Liver (tissue), 9 donors: ENCODE results near the gene RASGRP1. TPM values are rescaled to one million over a fixed set of nuclear protein-coding genes. Genes with fewer than 3 reads are reported as not detected.

Source experiments
- DNase-seq: peaks from one replicate; pipeline ENCODE4 v3.0.0-alpha.2; 2017; ENCODE audit warnings: low spot score
- H3K27ac ChIP-seq, 2 donors: one replicate each; pipeline ENCODE4 v1.7.0; 2013; ENCODE audit warnings: inconsistent platforms in 2 of 2, low read length in 2 of 2, control low read depth in 1 of 2, low read depth in 1 of 2, mild to moderate bottlenecking in 1 of 2
- H3K27me3 ChIP-seq, 4 donors: one replicate each; pipeline versions ENCODE4 v1.6.1 to v1.7.0; 2013; ENCODE audit warnings: low read length in 3 of 4, inconsistent platforms in 1 of 4, mild to moderate bottlenecking in 1 of 4, moderate library complexity in 1 of 4; ENCODE audit not compliant: control insufficient read depth in 4 of 4, insufficient read depth in 4 of 4
- H3K36me3 ChIP-seq, 4 donors: one replicate each; pipeline versions ENCODE4 v1.6.1 to v1.7.0; 2013; ENCODE audit warnings: low read length in 3 of 4, mild to moderate bottlenecking in 3 of 4, low read depth in 1 of 4, moderate library complexity in 1 of 4; ENCODE audit not compliant: control insufficient read depth in 4 of 4, insufficient read depth in 3 of 4
- H3K4me1 ChIP-seq, 4 donors: one replicate each; pipeline versions ENCODE4 v1.6.1 to v1.7.0; 2013; ENCODE audit warnings: low read length in 3 of 4, mild to moderate bottlenecking in 3 of 4, moderate library complexity in 1 of 4; ENCODE audit not compliant: control insufficient read depth in 4 of 4, insufficient read depth in 4 of 4
- H3K4me3 ChIP-seq, 3 donors: one replicate each; pipeline versions ENCODE4 v1.6.1 to v1.7.0; 2013; ENCODE audit warnings: low read length in 3 of 3, control low read depth in 1 of 3, low read depth in 1 of 3, mild to moderate bottlenecking in 1 of 3
- H3K9ac ChIP-seq, 2 donors: one replicate each; pipeline ENCODE4 v1.7.0; 2013; ENCODE audit warnings: low read length in 2 of 2, mild to moderate bottlenecking in 2 of 2, moderate library complexity in 2 of 2, control low read depth in 1 of 2, low read depth in 1 of 2
- H3K9me3 ChIP-seq, 4 donors: one replicate each; pipeline versions ENCODE4 v1.6.1 to v1.7.0; 2013; ENCODE audit warnings: low read length in 3 of 4; ENCODE audit not compliant: control insufficient read depth in 4 of 4
- ATF3 ChIP-seq: IDR thresholded peaks from 2 replicates; pipeline ENCODE4 v1.6.1; 2016; ENCODE audit warnings: antibody characterized with exemption
- CTCF ChIP-seq: fragments of 150-350 bp; IDR thresholded peaks from 2 replicates; pipeline ENCODE4 v1.5.1; 2017; ENCODE audit warnings: improper control_type of control experiment, low read depth, low read length; ENCODE audit not compliant: missing input control
- EGR1 ChIP-seq, 2 donors: IDR thresholded peaks; 2 replicates each; pipeline ENCODE4 v1.6.1; 2016 to 2018; ENCODE audit warnings: antibody characterized with exemption in 2 of 2, low read depth in 2 of 2
- FOXA1 ChIP-seq: IDR thresholded peaks from 2 replicates; pipeline ENCODE4 v1.6.1; 2016; ENCODE audit warnings: antibody characterized with exemption
- FOXA2 ChIP-seq: IDR thresholded peaks from 2 replicates; pipeline ENCODE4 v1.6.1; 2016; ENCODE audit warnings: antibody characterized with exemption
- GABPA ChIP-seq, 2 donors: IDR thresholded peaks in 1 of 2; conservative IDR thresholded peaks in 1 of 2; 2 replicates each; pipeline ENCODE4 v1.6.1; 2016; ENCODE audit warnings: antibody characterized with exemption in 2 of 2, mild to moderate bottlenecking in 1 of 2, moderate library complexity in 1 of 2
- HNF4A ChIP-seq, 2 donors: conservative IDR thresholded peaks; 2 replicates each; pipeline ENCODE4 v1.6.1; 2016; ENCODE audit warnings: antibody characterized with exemption in 2 of 2, mild to moderate bottlenecking in 2 of 2
- HNF4G ChIP-seq: IDR thresholded peaks from 2 replicates; pipeline ENCODE4 v1.6.1; 2016; ENCODE audit warnings: antibody characterized with exemption
- JUND ChIP-seq, 2 donors: IDR thresholded peaks; 2 replicates each; pipeline ENCODE4 v1.6.1; 2016; ENCODE audit warnings: antibody characterized with exemption in 2 of 2
- MAX ChIP-seq: IDR thresholded peaks from 2 replicates; pipeline ENCODE4 v1.6.1; 2016; ENCODE audit warnings: antibody characterized with exemption
- NR2F2 ChIP-seq: IDR thresholded peaks from 2 replicates; pipeline ENCODE4 v1.6.1; 2016; ENCODE audit warnings: antibody characterized with exemption
- RAD21 ChIP-seq, 2 donors: IDR thresholded peaks; 2 replicates each; pipeline ENCODE4 v1.6.1; 2016; ENCODE audit warnings: antibody characterized with exemption in 2 of 2, mild to moderate bottlenecking in 2 of 2
- REST ChIP-seq: IDR thresholded peaks from 2 replicates; pipeline ENCODE4 v1.6.1; 2016; ENCODE audit warnings: antibody characterized with exemption, mild to moderate bottlenecking
- RXRA ChIP-seq, 2 donors: IDR thresholded peaks; 2 replicates each; pipeline ENCODE4 v1.6.1; 2017 to 2018; ENCODE audit warnings: antibody characterized with exemption in 2 of 2, mild to moderate bottlenecking in 1 of 2
- SP1 ChIP-seq: IDR thresholded peaks from 2 replicates; pipeline ENCODE4 v1.6.1; 2018; ENCODE audit warnings: antibody characterized with exemption, mild to moderate bottlenecking
- TAF1 ChIP-seq: conservative IDR thresholded peaks from 2 replicates; pipeline ENCODE4 v1.6.1; 2016; ENCODE audit warnings: antibody characterized with exemption, mild to moderate bottlenecking
- YY1 ChIP-seq: IDR thresholded peaks from 2 replicates; pipeline ENCODE4 v1.6.1; 2016; ENCODE audit warnings: antibody characterized with exemption, mild to moderate bottlenecking
- ZBTB33 ChIP-seq: IDR thresholded peaks from 2 replicates; pipeline ENCODE4 v1.6.1; 2016; ENCODE audit warnings: antibody characterized with exemption
- WGBS: extraction: QIAGEN DNeasy Blood & Tissue Kit; methylation state at CpG from one replicate; pipeline ENCODE4 v1.1.7; 2013; 5-methylcytosine and 5-hydroxymethylcytosine counted together
- polyA plus RNA-seq, 2 donors: library from polyadenylated mRNA; stranded (reverse) in 1 of 2; unstranded in 1 of 2; fragments of 200-250 nt in 1 of 2; fragments of >200 nt in 1 of 2; fragmentation: Nextera tagmentation in 1 of 2; extraction: Ambion mirVana in 1 of 2; gene quantifications; one replicate each; pipeline versions ENCODE4 v1.2.1 to v1.2.3, GENCODE V29; 2013 to 2015
- total RNA-seq, 2 donors: library from RNA; depleted of rRNA; stranded (reverse); fragments of >200 nt; gene quantifications; one replicate each; pipeline ENCODE4 v1.2.3, GENCODE V29; 2014
- donor health status: healthy.
- donor health status: healthy.
- donor health status: healthy.
- donor health status: healthy.
- donor health status: healthy.

The RASGRP1 gene
- total and polyA plus RNA-seq, 4 donors, result 0.17 to 0.75 (median 0.47) TPM

GRCh38 chr15:38547255-38547997 lies 17.2 kb downstream of the RASGRP1 start:
- 83% methylated on average over 10 of the region's 10 CpGs for WGBS
- Histone ChIP-seq H3K9me3 (no peaks in the 10 kb centered on the region), H3K27me3 (no peaks in the 10 kb centered on the region), H3K4me1 (no peaks in the 10 kb centered on the region), H3K36me3 (no peaks in the 10 kb centered on the region), H3K4me3 (no peak overlapping the region), H3K9ac (no peak overlapping the region), H3K27ac (no peak overlapping the region)
- no peak for TF ChIP-seq REST
- no peak for TF ChIP-seq SP1
- no peak for TF ChIP-seq YY1
- TF ChIP-seq HNF4A (conservative IDR thresholded peaks at IDR 0.05), result no peak
- DNase-seq, result no peak

- no peaks in the 10 kb centered on the region for H3K27me3 ChIP-seq
- H3K36me3 ChIP-seq, result no peaks in the 10 kb centered on the region
- WGBS, result 81% methylated on average over 2 of the region's 2 CpGs
- TF ChIP-seq HNF4G (no peak), YY1 (no peak), CTCF (no peak), REST (no peak), RXRA (IDR thresholded peaks at IDR 0.05) (no peak), NR2F2 (no peak), RAD21 (IDR thresholded peaks at IDR 0.05) (no peak), ATF3 (no peak), JUND (IDR thresholded peaks at IDR 0.05) (no peak), TAF1 (no peak), ZBTB33 (no peak), GABPA (IDR thresholded peaks at IDR 0.05 in 1 of 2, conservative IDR thresholded peaks at IDR 0.05 in 1 of 2) (no peak), HNF4A (conservative IDR thresholded peaks at IDR 0.05) (no peak), FOXA1 (no peak), EGR1 (IDR thresholded peaks at IDR 0.05; ENCODE audit: low read depth in 2 of 2) (no peak), FOXA2 (no peak), SP1 (no peak), MAX (no peak)
- no peak for DNase-seq
- H3K4me3 ChIP-seq, result no peak overlapping the region
- H3K9ac ChIP-seq, result no peak overlapping the region
- no peaks in the 10 kb centered on the region for H3K4me1 ChIP-seq
- no peak overlapping the region for H3K27ac ChIP-seq
- H3K9me3 ChIP-seq, result no peaks in the 10 kb centered on the region
Measured at GRCh38 chr15:38545179-38545578, 19.4 kb downstream of the RASGRP1 start.
